GM12873 (cell line): ENCODE results near the gene RNF112.

Experiments used
- CTCF ChIP-seq: IDR thresholded peaks from 2 replicates; pipeline ENCODE4 v1.5.1; 2012; ENCODE audit warnings: low read depth, mild to moderate bottlenecking, moderate library complexity, low read length, control low read depth; ENCODE audit not compliant: insufficient read depth; ENCODE audit errors: missing control alignments

The RNF112 gene

GRCh38 chr17:19418251-19418992 lies 7.4 kb downstream of the RNF112 start:
- no peak for TF ChIP-seq CTCF

- no peak for TF ChIP-seq CTCF
Measured at GRCh38 chr17:19421219-19421618, 10.2 kb downstream of the RNF112 start.

- no peak for TF ChIP-seq CTCF
Measured at GRCh38 chr17:19421926-19422325, 10.9 kb downstream of the RNF112 start.

- no peak for TF ChIP-seq CTCF
Measured at GRCh38 chr17:19424934-19425868, 14.2 kb downstream of the RNF112 start.

GRCh38 chr17:19426631-19427030 lies 15.6 kb downstream of the RNF112 start:
- TF ChIP-seq CTCF: no peak

- no peak for TF ChIP-seq CTCF
Measured at GRCh38 chr17:19431691-19432090, 20.7 kb downstream of the RNF112 start.

- no peak for TF ChIP-seq CTCF
Measured at GRCh38 chr17:19433255-19433654, 22.2 kb downstream of the RNF112 start.
